HepG2 (cell line): ENCODE measurements around the gene GFY. TPM values are rescaled to one million over a fixed set of nuclear protein-coding genes. Genes with fewer than 3 reads are reported as not detected.
A peak's percentile ranks its signal among the peaks of the same experiment; 100 is the strongest.

Experiments
- ARID4A ChIP-seq: sonication (generic); formaldehyde crosslinking; IDR thresholded peaks from 2 replicates; pipeline ENCODE4 v1.5.0; 2020; ENCODE audit warnings: mild to moderate bottlenecking, missing genetic modification reagents, borderline replicate concordance
- FOXK2 ChIP-seq: fragments of 450-650 bp; IDR thresholded peaks from 2 replicates; pipeline ENCODE4 v1.6.1; 2016
- ISL2 ChIP-seq: sonication (generic); formaldehyde crosslinking; IDR thresholded peaks from 2 replicates; pipeline ENCODE4 v1.5.0; 2020; ENCODE audit warnings: missing genetic modification reagents
- KDM3A ChIP-seq: IDR thresholded peaks from 2 replicates; pipeline ENCODE4 v1.6.1; 2018; ENCODE audit warnings: low read depth, missing compliant biosample characterization
- MIER2 ChIP-seq: IDR thresholded peaks from 2 replicates; pipeline ENCODE4 v1.6.1; 2016; ENCODE audit warnings: missing biosample characterization, missing genetic modification reagents
- NFIC ChIP-seq: IDR thresholded peaks from 2 replicates; pipeline ENCODE4 v1.6.1; 2012; ENCODE audit warnings: mild to moderate bottlenecking, low read length, inconsistent platforms
- NR2F6 ChIP-seq, 2 experiments: IDR thresholded peaks; 2 replicates each; pipeline ENCODE4 v1.6.1; 2016; ENCODE audit warnings: antibody characterized with exemption in 1 of 2, mild to moderate bottlenecking in 1 of 2
- SRSF9 ChIP-seq: fragments of 200-400 bp; formaldehyde crosslinking; IDR thresholded peaks from 2 replicates; pipeline ENCODE4 v1.6.1; 2018; ENCODE audit warnings: borderline replicate concordance, mild to moderate bottlenecking, low read depth, low read length; ENCODE audit not compliant: insufficient read depth, poor library complexity, severe bottlenecking
- ZNF251 ChIP-seq: sonication (generic); formaldehyde crosslinking; IDR thresholded peaks from 2 replicates; pipeline ENCODE4 v1.9.0; 2021; ENCODE audit warnings: mild to moderate bottlenecking, missing genetic modification reagents
- ZNF274 ChIP-seq: sonication (generic); formaldehyde crosslinking; IDR thresholded peaks from 2 replicates; pipeline ENCODE4 v1.5.1; 2020; ENCODE audit warnings: mild to moderate bottlenecking, missing genetic modification reagents
- ZNF530 ChIP-seq: sonication (generic); formaldehyde crosslinking; IDR thresholded peaks from 2 replicates; pipeline ENCODE4 v1.5.0; 2020; ENCODE audit warnings: low read depth, mild to moderate bottlenecking, missing genetic modification reagents
- ZNF572 ChIP-seq: sonication (generic); formaldehyde crosslinking; IDR thresholded peaks from 2 replicates; pipeline ENCODE4 v1.5.1; 2020; ENCODE audit warnings: mild to moderate bottlenecking, missing genetic modification reagents
- ZNF674 ChIP-seq: sonication (generic); formaldehyde crosslinking; IDR thresholded peaks from 2 replicates; pipeline ENCODE4 v1.5.0; 2020; ENCODE audit warnings: low read depth, mild to moderate bottlenecking, missing genetic modification reagents
- polyA plus RNA-seq, 8 experiments: library from polyadenylated mRNA; depleted of rRNA in 3 of 8; stranded (reverse) in 7 of 8; unstranded in 1 of 8; fragments of >200 nt; fragmentation: Illumina TruSeq in 4 of 8; extraction: Trizol in 4 of 8; gene quantifications; 2 replicates each; pipeline versions ENCODE4 v1.2.1 to v1.2.3, GENCODE V29; 2011 to 2016; ENCODE audit warnings: low read depth in 4 of 8, missing spikeins in 1 of 8, mixed read lengths in 1 of 8; ENCODE audit not compliant: insufficient read depth in 1 of 8
- total RNA-seq, 5 experiments: library from RNA; depleted of rRNA; stranded (reverse); fragments of >200 nt; fragmentation: Illumina TruSeq; extraction: Trizol; gene quantifications; 2 replicates each; pipeline ENCODE4 v1.2.3, GENCODE V29; 2016; ENCODE audit warnings: low read depth in 1 of 5
- TF ChIP-seq, protein P1 (sequence below): sonication (generic); formaldehyde crosslinking; IDR thresholded peaks from 2 replicates; pipeline ENCODE4 v1.9.0; 2021; ENCODE audit warnings: missing genetic modification reagents, borderline replicate concordance
- TF ChIP-seq, protein P2 (sequence below): sonication (generic); formaldehyde crosslinking; IDR thresholded peaks from 2 replicates; pipeline ENCODE4 v1.4.0; 2020; ENCODE audit warnings: missing genetic modification reagents, borderline replicate concordance
- TF ChIP-seq, protein P3 (sequence below): sonication (generic); formaldehyde crosslinking; IDR thresholded peaks from 2 replicates; pipeline ENCODE4 v1.4.0; 2020; ENCODE audit warnings: low read depth, mild to moderate bottlenecking, missing genetic modification reagents
- TF ChIP-seq, protein P4 (sequence below): sonication (generic); formaldehyde crosslinking; IDR thresholded peaks from 2 replicates; pipeline ENCODE4 v1.5.0; 2020; ENCODE audit warnings: missing genetic modification reagents

Gene GFY
- total and polyA plus RNA-seq, 2 of the 13 experiments (the other 11 are each of a cell fraction or from before 2014, with no cell fraction given), result not detected

- TF ChIP-seq ZNF251 (CRISPR knock-in tag), result no peak
- TF ChIP-seq, protein P1, sequence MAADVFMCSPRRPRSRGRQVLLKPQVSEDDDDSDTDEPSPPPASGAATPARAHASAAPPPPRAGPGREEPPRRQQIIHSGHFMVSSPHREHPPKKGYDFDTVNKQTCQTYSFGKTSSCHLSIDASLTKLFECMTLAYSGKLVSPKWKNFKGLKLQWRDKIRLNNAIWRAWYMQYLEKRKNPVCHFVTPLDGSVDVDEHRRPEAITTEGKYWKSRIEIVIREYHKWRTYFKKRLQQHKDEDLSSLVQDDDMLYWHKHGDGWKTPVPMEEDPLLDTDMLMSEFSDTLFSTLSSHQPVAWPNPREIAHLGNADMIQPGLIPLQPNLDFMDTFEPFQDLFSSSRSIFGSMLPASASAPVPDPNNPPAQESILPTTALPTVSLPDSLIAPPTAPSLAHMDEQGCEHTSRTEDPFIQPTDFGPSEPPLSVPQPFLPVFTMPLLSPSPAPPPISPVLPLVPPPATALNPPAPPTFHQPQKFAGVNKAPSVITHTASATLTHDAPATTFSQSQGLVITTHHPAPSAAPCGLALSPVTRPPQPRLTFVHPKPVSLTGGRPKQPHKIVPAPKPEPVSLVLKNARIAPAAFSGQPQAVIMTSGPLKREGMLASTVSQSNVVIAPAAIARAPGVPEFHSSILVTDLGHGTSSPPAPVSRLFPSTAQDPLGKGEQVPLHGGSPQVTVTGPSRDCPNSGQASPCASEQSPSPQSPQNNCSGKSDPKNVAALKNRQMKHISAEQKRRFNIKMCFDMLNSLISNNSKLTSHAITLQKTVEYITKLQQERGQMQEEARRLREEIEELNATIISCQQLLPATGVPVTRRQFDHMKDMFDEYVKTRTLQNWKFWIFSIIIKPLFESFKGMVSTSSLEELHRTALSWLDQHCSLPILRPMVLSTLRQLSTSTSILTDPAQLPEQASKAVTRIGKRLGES (CRISPR knock-in tag), result no peak
- peak; percentile 68; the same call in 1 of the 2 replicates for TF ChIP-seq ZNF572 (CRISPR knock-in tag)
- TF ChIP-seq FOXK2, result no peak
- TF ChIP-seq KDM3A, result peak; percentile 48; the same call in 1 of the 2 replicates
- no peak for TF ChIP-seq NFIC
- peak; percentile 48; the same call in 1 of the 2 replicates for TF ChIP-seq ARID4A (CRISPR knock-in tag)
- no peak for TF ChIP-seq ZNF530 (CRISPR knock-in tag)
- TF ChIP-seq, protein P2, sequence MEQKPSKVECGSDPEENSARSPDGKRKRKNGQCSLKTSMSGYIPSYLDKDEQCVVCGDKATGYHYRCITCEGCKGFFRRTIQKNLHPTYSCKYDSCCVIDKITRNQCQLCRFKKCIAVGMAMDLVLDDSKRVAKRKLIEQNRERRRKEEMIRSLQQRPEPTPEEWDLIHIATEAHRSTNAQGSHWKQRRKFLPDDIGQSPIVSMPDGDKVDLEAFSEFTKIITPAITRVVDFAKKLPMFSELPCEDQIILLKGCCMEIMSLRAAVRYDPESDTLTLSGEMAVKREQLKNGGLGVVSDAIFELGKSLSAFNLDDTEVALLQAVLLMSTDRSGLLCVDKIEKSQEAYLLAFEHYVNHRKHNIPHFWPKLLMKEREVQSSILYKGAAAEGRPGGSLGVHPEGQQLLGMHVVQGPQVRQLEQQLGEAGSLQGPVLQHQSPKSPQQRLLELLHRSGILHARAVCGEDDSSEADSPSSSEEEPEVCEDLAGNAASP (CRISPR knock-in tag), result peak; percentile 50; the same call in 1 of the 2 replicates
- TF ChIP-seq ZNF274 (CRISPR knock-in tag), result no peak
- TF ChIP-seq SRSF9, result no peak
- TF ChIP-seq ZNF674 (CRISPR knock-in tag), result no peak
- no peak for TF ChIP-seq NR2F6 (IDR thresholded peaks at IDR 0.05)
- no peak; the same call in 1 of the 2 replicates for TF ChIP-seq NR2F6 (CRISPR knock-in tag; IDR thresholded peaks at IDR 0.05)
- TF ChIP-seq MIER2, result no peak
- TF ChIP-seq, protein P3, sequence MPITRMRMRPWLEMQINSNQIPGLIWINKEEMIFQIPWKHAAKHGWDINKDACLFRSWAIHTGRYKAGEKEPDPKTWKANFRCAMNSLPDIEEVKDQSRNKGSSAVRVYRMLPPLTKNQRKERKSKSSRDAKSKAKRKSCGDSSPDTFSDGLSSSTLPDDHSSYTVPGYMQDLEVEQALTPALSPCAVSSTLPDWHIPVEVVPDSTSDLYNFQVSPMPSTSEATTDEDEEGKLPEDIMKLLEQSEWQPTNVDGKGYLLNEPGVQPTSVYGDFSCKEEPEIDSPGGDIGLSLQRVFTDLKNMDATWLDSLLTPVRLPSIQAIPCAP (CRISPR knock-in tag), result peak; percentile 96
- no peak; the same call in 1 of the 2 replicates for TF ChIP-seq ISL2 (CRISPR knock-in tag)
- TF ChIP-seq, protein P4, sequence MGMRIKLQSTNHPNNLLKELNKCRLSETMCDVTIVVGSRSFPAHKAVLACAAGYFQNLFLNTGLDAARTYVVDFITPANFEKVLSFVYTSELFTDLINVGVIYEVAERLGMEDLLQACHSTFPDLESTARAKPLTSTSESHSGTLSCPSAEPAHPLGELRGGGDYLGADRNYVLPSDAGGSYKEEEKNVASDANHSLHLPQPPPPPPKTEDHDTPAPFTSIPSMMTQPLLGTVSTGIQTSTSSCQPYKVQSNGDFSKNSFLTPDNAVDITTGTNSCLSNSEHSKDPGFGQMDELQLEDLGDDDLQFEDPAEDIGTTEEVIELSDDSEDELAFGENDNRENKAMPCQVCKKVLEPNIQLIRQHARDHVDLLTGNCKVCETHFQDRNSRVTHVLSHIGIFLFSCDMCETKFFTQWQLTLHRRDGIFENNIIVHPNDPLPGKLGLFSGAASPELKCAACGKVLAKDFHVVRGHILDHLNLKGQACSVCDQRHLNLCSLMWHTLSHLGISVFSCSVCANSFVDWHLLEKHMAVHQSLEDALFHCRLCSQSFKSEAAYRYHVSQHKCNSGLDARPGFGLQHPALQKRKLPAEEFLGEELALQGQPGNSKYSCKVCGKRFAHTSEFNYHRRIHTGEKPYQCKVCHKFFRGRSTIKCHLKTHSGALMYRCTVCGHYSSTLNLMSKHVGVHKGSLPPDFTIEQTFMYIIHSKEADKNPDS (CRISPR knock-in tag), result no peak
Measured at GRCh38 chr19:49473868-49474541, 48.8 kb downstream of the GFY start, which contains the start of gene FLT3LG (continued).
